Chondrocyte (in vitro differentiated cells): Measurements from ENCODE around the gene CHMP4A. TPM values are rescaled to one million over a fixed set of nuclear protein-coding genes. Genes with fewer than 3 reads are reported as not detected.
A peak's percentile ranks its signal among the peaks of the same experiment; 100 is the strongest.

Experiments used
- DNase-seq: peaks from one replicate; pipeline ENCODE4 v3.0.0; 2021; ENCODE audit warnings: mixed read lengths, low spot score
- H3K27ac Mint-ChIP-seq: one replicate; pipeline ENCODE4 v1.8.0; 2021; ENCODE audit warnings: mild to moderate bottlenecking, moderate library complexity, mixed read lengths; ENCODE audit not compliant: unreplicated experiment
- H3K27me3 Mint-ChIP-seq: 2 replicates; pipeline ENCODE4 v1.8.0; 2021; ENCODE audit warnings: low read depth, mixed read lengths
- H3K36me3 Mint-ChIP-seq: 2 replicates; pipeline ENCODE4 v1.8.0; 2021; ENCODE audit warnings: low read depth, mixed read lengths
- H3K4me1 Mint-ChIP-seq: 2 replicates; pipeline ENCODE4 v1.8.0; 2021; ENCODE audit warnings: low read depth, mild to moderate bottlenecking, mixed read lengths
- H3K4me3 Mint-ChIP-seq: one replicate; pipeline ENCODE4 v1.8.0; 2021; ENCODE audit warnings: mild to moderate bottlenecking, moderate library complexity, mixed read lengths; ENCODE audit not compliant: unreplicated experiment
- H3K9me3 Mint-ChIP-seq: 2 replicates; pipeline ENCODE4 v1.8.0; 2021; ENCODE audit warnings: low read depth, mixed read lengths
- CTCF ChIP-seq: fragments of 200-600 bp; sonication (generic); IDR thresholded peaks from 2 replicates; pipeline ENCODE4 v1.5.0; 2021; ENCODE audit warnings: antibody characterized with exemption, mild to moderate bottlenecking, moderate library complexity
- total RNA-seq: library from RNA; stranded (reverse); gene quantifications from 3 replicates; pipeline ENCODE4 v1.2.1, GENCODE V29; 2021

The CHMP4A gene
- total RNA-seq, 1 donor from 2014 or later = 35.3 TPM

GRCh38 chr14:24160499-24160849 is 52.8 kb downstream of the CHMP4A start:
- Mint-ChIP-seq H3K36me3 (peaks cover 32% of the 10 kb centered on the region), H3K27ac (peak overlapping the region; percentile 85), H3K9me3 (no peaks in the 10 kb centered on the region), H3K4me1 (peaks cover 20% of the 10 kb centered on the region), H3K27me3 (no peaks in the 10 kb centered on the region), H3K4me3 (peak overlapping the region; percentile 86)
- no peak for TF ChIP-seq CTCF
- DNase-seq = peak; percentile 58

GRCh38 chr14:24159777-24160498 is 53.4 kb downstream of the CHMP4A start:
- Mint-ChIP-seq H3K9me3 (no peaks in the 10 kb centered on the region), H3K27me3 (no peaks in the 10 kb centered on the region), H3K4me1 (peaks cover 20% of the 10 kb centered on the region), H3K4me3 (no peak overlapping the region), H3K36me3 (peaks cover 31% of the 10 kb centered on the region), H3K27ac (peak overlapping the region; percentile 22)
- peak; percentile 73 for DNase-seq
- no peak for TF ChIP-seq CTCF

Other genes with a start within 250 kb of the CHMP4A start
- gene DHRS4L2, start 224.6 kb downstream of the CHMP4A start, total RNA-seq = 11.9 to 17.7 TPM (median 13.9 TPM) in 3 replicates
- gene CARMIL3, start 161.5 kb downstream of the CHMP4A start, total RNA-seq = 0.34 to 0.60 TPM (median 0.54 TPM) in 3 replicates
- gene CPNE6, start 141.9 kb downstream of the CHMP4A start, total RNA-seq = not detected in 3 replicates
- gene PCK2, start 119.2 kb downstream of the CHMP4A start, total RNA-seq = 18.7 to 126 TPM (median 118 TPM) in 3 replicates
- gene DCAF11, start 98.7 kb downstream of the CHMP4A start, total RNA-seq = 30.7 to 41.5 TPM (median 32.9 TPM) in 3 replicates
- gene NRL, start 98.5 kb downstream of the CHMP4A start, total RNA-seq = 1.2 to 1.6 TPM (median 1.3 TPM) in 3 replicates
- gene FITM1, start 82.8 kb downstream of the CHMP4A start, total RNA-seq = 0.27 TPM in 1 of 3 replicates, not detected in the others
- gene PSME1, start 77.3 kb downstream of the CHMP4A start, total RNA-seq = 59.2 to 76.1 TPM (median 64.9 TPM) in 3 replicates
- gene EMC9, start 71.9 kb downstream of the CHMP4A start, total RNA-seq = 14.0 to 15.3 TPM (median 14.8 TPM) in 3 replicates
- 53.6 to 78.7 TPM (median 59.7 TPM) in 3 replicates for gene PSME2, start 66.9 kb downstream of the CHMP4A start, total RNA-seq
- gene RNF31, start 66.0 kb downstream of the CHMP4A start, total RNA-seq = 38.8 to 50.6 TPM (median 45.8 TPM) in 3 replicates
- gene IRF9, start 52.2 kb downstream of the CHMP4A start, total RNA-seq = 28.9 to 38.4 TPM (median 37.8 TPM) in 3 replicates
- gene REC8, start 41.4 kb downstream of the CHMP4A start, total RNA-seq = 4.4 to 7.9 TPM (median 5.0 TPM) in 3 replicates
- 26.7 to 46.2 TPM (median 27.4 TPM) in 3 replicates for gene IPO4, start 24.7 kb downstream of the CHMP4A start, total RNA-seq
- 60.3 to 92.0 TPM (median 61.0 TPM) in 3 replicates for gene TM9SF1, start 18.0 kb downstream of the CHMP4A start, total RNA-seq
- 0.46 TPM in 1 of 3 replicates, not detected in the others for gene TSSK4, start 7.8 kb downstream of the CHMP4A start, total RNA-seq
- 23.2 to 25.7 TPM (median 23.6 TPM) in 3 replicates for gene MDP1, start 2.6 kb upstream of the CHMP4A start, total RNA-seq
- gene NEDD8, start 18.9 kb upstream of the CHMP4A start, total RNA-seq = 154 to 169 TPM (median 159 TPM) in 3 replicates
- 43.1 to 66.5 TPM (median 47.9 TPM) in 3 replicates for gene GMPR2, start 19.4 kb upstream of the CHMP4A start, total RNA-seq
- gene TINF2, start 29.1 kb upstream of the CHMP4A start, total RNA-seq = 60.1 to 85.5 TPM (median 72.6 TPM) in 3 replicates
- 3.2 to 5.0 TPM (median 3.3 TPM) in 3 replicates for gene TGM1, start 49.7 kb upstream of the CHMP4A start, total RNA-seq
- 27.0 to 34.9 TPM (median 27.4 TPM) in 3 replicates for gene RABGGTA, start 58.1 kb upstream of the CHMP4A start, total RNA-seq
- 25.6 to 41.4 TPM (median 29.3 TPM) in 3 replicates for gene DHRS1, start 86.3 kb upstream of the CHMP4A start, total RNA-seq
- gene NOP9, start 86.4 kb upstream of the CHMP4A start, total RNA-seq = 19.4 to 30.4 TPM (median 20.7 TPM) in 3 replicates
- not detected in 3 replicates for gene CIDEB, start 94.5 kb upstream of the CHMP4A start, total RNA-seq
- 8.8 to 18.4 TPM (median 9.1 TPM) in 3 replicates for gene LTB4R2, start 96.7 kb upstream of the CHMP4A start, total RNA-seq
- 6.1 to 12.0 TPM (median 7.3 TPM) in 3 replicates for gene LTB4R, start 98.0 kb upstream of the CHMP4A start, total RNA-seq
- gene ADCY4, start 121.6 kb upstream of the CHMP4A start, total RNA-seq = 1.5 to 5.2 TPM (median 3.3 TPM) in 3 replicates
- 0.80 to 1.3 TPM (median 0.90 TPM) in 3 replicates for gene RIPK3, start 126.5 kb upstream of the CHMP4A start, total RNA-seq
- 93.4 to 99.2 TPM (median 97.7 TPM) in 3 replicates for gene NFATC4, start 154.7 kb upstream of the CHMP4A start, total RNA-seq
- 20.0 to 32.1 TPM (median 21.0 TPM) in 3 replicates for gene NYNRIN, start 185.5 kb upstream of the CHMP4A start, total RNA-seq
- gene CBLN3, start 216.2 kb upstream of the CHMP4A start, total RNA-seq = 5.2 to 6.1 TPM (median 5.5 TPM) in 3 replicates
- 44.4 to 53.8 TPM (median 53.7 TPM) in 3 replicates for gene KHNYN, start 216.5 kb upstream of the CHMP4A start, total RNA-seq
- 34.6 to 52.9 TPM (median 35.3 TPM) in 3 replicates for gene SDR39U1, start 229.3 kb upstream of the CHMP4A start, total RNA-seq